Keratinocyte (primary cell): Measurements from ENCODE around the gene CAMK2D. TPM values are rescaled to one million over a fixed set of nuclear protein-coding genes. Genes with fewer than 3 reads are reported as not detected.

Experiments used
- DNase-seq: peaks from one replicate; pipeline ENCODE4 v3.0.0-alpha.2; 2011; ENCODE audit warnings: low read depth, missing footprints, low spot score
- FAIRE-seq: peaks from 2 replicates; lab custom pipeline; 2011; peaks lifted over from hg19 to GRCh38; lab: Jason Lieb, UNC
- H2AFZ ChIP-seq: 2 replicates; pipeline ENCODE4 v1.6.0; 2012; ENCODE audit warnings: low read length, control low read depth, inconsistent platforms; ENCODE audit not compliant: control insufficient read depth
- H3K27ac ChIP-seq: 2 replicates; pipeline ENCODE4 v1.5.1; 2011; ENCODE audit warnings: low read length; ENCODE audit not compliant: control insufficient read depth, insufficient read depth
- H3K27me3 ChIP-seq: 3 replicates; pipeline ENCODE4 v1.6.0; 2011; ENCODE audit warnings: low read length; ENCODE audit not compliant: control insufficient read depth, insufficient read depth; ENCODE audit errors: extremely low read depth
- H3K36me3 ChIP-seq, 2 experiments: 2 replicates in 1 of 2; 3 replicates in 1 of 2; pipeline ENCODE4 v1.5.1; 2011; ENCODE audit warnings: low read length in 2 of 2, mild to moderate bottlenecking in 1 of 2; ENCODE audit not compliant: control insufficient read depth in 2 of 2, insufficient read depth in 2 of 2; ENCODE audit errors: extremely low read depth in 1 of 2
- H3K4me1 ChIP-seq: 3 replicates; pipeline ENCODE4 v1.5.1; 2011; ENCODE audit warnings: low read length; ENCODE audit not compliant: control insufficient read depth, insufficient read depth; ENCODE audit errors: extremely low read depth
- H3K4me2 ChIP-seq: 3 replicates; pipeline ENCODE4 v1.6.0; 2011; ENCODE audit warnings: low read depth, low read length; ENCODE audit not compliant: control insufficient read depth, insufficient read depth; ENCODE audit errors: extremely low read depth
- H3K4me3 ChIP-seq, 3 experiments: fragments of 200-600 bp in 1 of 3; sonication (generic) in 1 of 3; 2 replicates in 2 of 3; 3 replicates in 1 of 3; pipeline ENCODE4 v1.5.1; 2011 to 2016; ENCODE audit warnings: low read length in 3 of 3, mild to moderate bottlenecking in 3 of 3, control low read depth in 2 of 3, inconsistent platforms in 1 of 3, low read depth in 1 of 3, mixed read lengths in 1 of 3, mixed run types in 1 of 3, moderate library complexity in 1 of 3; ENCODE audit not compliant: control insufficient read depth in 2 of 3, insufficient read depth in 2 of 3; ENCODE audit errors: extremely low read depth in 1 of 3
- H3K79me2 ChIP-seq: 2 replicates; pipeline ENCODE4 v1.6.0; 2012; ENCODE audit warnings: low read length; ENCODE audit not compliant: control insufficient read depth, insufficient read depth
- H3K9ac ChIP-seq: 3 replicates; pipeline ENCODE4 v1.6.0; 2011; ENCODE audit warnings: low read length; ENCODE audit not compliant: control insufficient read depth, insufficient read depth; ENCODE audit errors: extremely low read depth
- H3K9me1 ChIP-seq: 3 replicates; pipeline ENCODE4 v1.6.0; 2011; ENCODE audit warnings: low read length; ENCODE audit not compliant: control insufficient read depth, insufficient read depth; ENCODE audit errors: extremely low read depth
- H3K9me3 ChIP-seq: 2 replicates; pipeline ENCODE4 v1.5.1; 2012; ENCODE audit warnings: low read depth, low read length; ENCODE audit not compliant: control insufficient read depth
- H4K20me1 ChIP-seq: 3 replicates; pipeline ENCODE4 v1.6.0; 2011; ENCODE audit warnings: low read length; ENCODE audit not compliant: control insufficient read depth, insufficient read depth; ENCODE audit errors: extremely low read depth
- EZH2 ChIP-seq: IDR thresholded peaks from one replicate; pipeline ENCODE4 v1.6.1; 2012; ENCODE audit warnings: inconsistent platforms, mild to moderate bottlenecking, low read length, moderate library complexity
- dilution Hi-C: fragments of 300-500 bp; cut with MboI; formaldehyde crosslinking; loops from one replicate; pipeline ENCODE4 v1.7.0; 2020; ENCODE audit warnings: low sequenced_read_pairs; ENCODE audit not compliant: extremely low pct_ligation_motif_present
- polyA plus RNA-seq, 5 experiments: library from polyadenylated mRNA; depleted of rRNA in 3 of 5; stranded (reverse) in 3 of 5; stranded (forward) in 1 of 5; unstranded in 1 of 5; fragments of >200 nt; gene quantifications; 1 replicate in 1 of 5; 2 replicates in 3 of 5; 3 replicates in 1 of 5; pipeline versions ENCODE4 v1.2.1 to v1.2.3, GENCODE V29; 2011 to 2012; ENCODE audit warnings: missing spikeins in 2 of 5, low read depth in 1 of 5, low replicate concordance in 1 of 5
- TF ChIP-seq, protein P1 (sequence below), 3 experiments: IDR thresholded peaks in 1 of 3; conservative IDR thresholded peaks in 1 of 3; optimal IDR thresholded peaks in 1 of 3; 2 replicates in 2 of 3; 3 replicates in 1 of 3; pipeline versions ENCODE3 to v1.5.1; 2011; ENCODE audit warnings: low read length in 3 of 3, mild to moderate bottlenecking in 3 of 3, moderate library complexity in 2 of 3, control low read depth in 1 of 3, inconsistent platforms in 1 of 3; ENCODE audit not compliant: insufficient read depth in 2 of 3; ENCODE audit errors: extremely low read depth in 1 of 3

CAMK2D gene
- polyA plus RNA-seq, 1 donor (not counting 4 experiments of a cell fraction or from before 2014, with no cell fraction given): 18.8 TPM

- Histone ChIP-seq H3K4me1 (no peaks in the 10 kb centered on the region), H3K9ac (no peak overlapping the region), H2AFZ (no peak overlapping the region), H3K4me2 (no peak overlapping the region), H3K27ac (no peak overlapping the region), H3K4me3 (no peak overlapping the region), H3K9me1 (no peaks in the 10 kb centered on the region), H3K79me2 (no peaks in the 10 kb centered on the region), H3K36me3 (no peaks in the 10 kb centered on the region), H3K9me3 (no peaks in the 10 kb centered on the region), H4K20me1 (no peaks in the 10 kb centered on the region), H3K27me3 (no peaks in the 10 kb centered on the region)
- FAIRE-seq: no peak
- DNase-seq: no peak
- TF ChIP-seq EZH2: no peak
- TF ChIP-seq, protein P1, sequence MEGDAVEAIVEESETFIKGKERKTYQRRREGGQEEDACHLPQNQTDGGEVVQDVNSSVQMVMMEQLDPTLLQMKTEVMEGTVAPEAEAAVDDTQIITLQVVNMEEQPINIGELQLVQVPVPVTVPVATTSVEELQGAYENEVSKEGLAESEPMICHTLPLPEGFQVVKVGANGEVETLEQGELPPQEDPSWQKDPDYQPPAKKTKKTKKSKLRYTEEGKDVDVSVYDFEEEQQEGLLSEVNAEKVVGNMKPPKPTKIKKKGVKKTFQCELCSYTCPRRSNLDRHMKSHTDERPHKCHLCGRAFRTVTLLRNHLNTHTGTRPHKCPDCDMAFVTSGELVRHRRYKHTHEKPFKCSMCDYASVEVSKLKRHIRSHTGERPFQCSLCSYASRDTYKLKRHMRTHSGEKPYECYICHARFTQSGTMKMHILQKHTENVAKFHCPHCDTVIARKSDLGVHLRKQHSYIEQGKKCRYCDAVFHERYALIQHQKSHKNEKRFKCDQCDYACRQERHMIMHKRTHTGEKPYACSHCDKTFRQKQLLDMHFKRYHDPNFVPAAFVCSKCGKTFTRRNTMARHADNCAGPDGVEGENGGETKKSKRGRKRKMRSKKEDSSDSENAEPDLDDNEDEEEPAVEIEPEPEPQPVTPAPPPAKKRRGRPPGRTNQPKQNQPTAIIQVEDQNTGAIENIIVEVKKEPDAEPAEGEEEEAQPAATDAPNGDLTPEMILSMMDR (optimal IDR thresholded peaks at IDR 0.05 in 1 of 3, IDR thresholded peaks at IDR 0.05 in 1 of 3, conservative IDR thresholded peaks at IDR 0.05 in 1 of 3; ENCODE audit: extremely low read depth in 1 of 3, insufficient read depth in 2 of 3, low read length in 3 of 3): no peak
- dilution Hi-C loops: no loop called here
Observed at GRCh38 chr4:113625902-113626301, 135.6 kb downstream of the CAMK2D start.

DNA sequence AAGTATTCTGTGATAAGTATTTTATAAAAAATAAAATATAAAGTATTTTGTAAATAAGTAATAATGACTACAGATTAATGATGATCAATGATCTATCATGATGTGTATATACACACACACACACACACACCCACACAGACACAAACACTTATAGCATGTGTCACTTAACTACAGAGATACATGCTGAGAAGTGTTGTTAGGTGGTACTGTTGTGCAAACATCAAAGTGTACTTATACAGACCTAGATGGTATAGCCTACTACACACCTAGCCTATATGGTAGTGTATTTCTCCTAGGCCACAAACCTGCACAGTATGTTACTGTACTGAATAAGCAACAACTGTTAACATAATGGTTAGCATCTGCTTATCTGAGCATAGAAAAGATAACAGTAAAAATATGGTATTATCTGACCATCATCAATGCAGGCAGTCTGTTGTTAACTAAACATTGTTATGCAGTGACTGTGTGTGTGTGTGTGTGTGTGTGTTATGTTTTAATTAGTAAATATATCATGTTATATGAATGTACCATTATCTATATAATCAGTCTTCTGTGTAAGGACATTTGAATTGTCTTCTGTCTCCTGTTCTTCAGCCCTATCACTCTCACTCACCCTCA is 138.2 kb downstream of the CAMK2D start:
- no peaks in the 10 kb centered on the region for H4K20me1 ChIP-seq
- TF ChIP-seq, protein P1 (optimal IDR thresholded peaks at IDR 0.05 in 1 of 3, IDR thresholded peaks at IDR 0.05 in 1 of 3, conservative IDR thresholded peaks at IDR 0.05 in 1 of 3; ENCODE audit: extremely low read depth in 1 of 3, insufficient read depth in 2 of 3, low read length in 3 of 3): no peak
- TF ChIP-seq EZH2: no peak
- H3K4me3 ChIP-seq: no peak overlapping the region
- no peaks in the 10 kb centered on the region for H3K27me3 ChIP-seq
- no peak overlapping the region for H2AFZ ChIP-seq
- DNase-seq (no peak), FAIRE-seq (no peak)
- H3K9ac ChIP-seq: no peak overlapping the region
- H3K9me1 ChIP-seq: no peaks in the 10 kb centered on the region
- H3K9me3 ChIP-seq: no peaks in the 10 kb centered on the region
- H3K27ac ChIP-seq: no peak overlapping the region
- no peaks in the 10 kb centered on the region for H3K36me3 ChIP-seq
- no peaks in the 10 kb centered on the region for H3K4me1 ChIP-seq
- H3K4me2 ChIP-seq: no peak overlapping the region
- dilution Hi-C loops: no loop called here
- no peaks in the 10 kb centered on the region for H3K79me2 ChIP-seq
